GM12878 (cell line): ENCODE data around the gene NKD1. TPM values are rescaled to one million over a fixed set of nuclear protein-coding genes. Genes with fewer than 3 reads are reported as not detected.
A peak's percentile ranks its signal among the peaks of the same experiment; 100 is the strongest.

Experiments
- ATAC-seq: fragments of 200-7000 bp; cut with Tn5 transposase; 3 replicates; pipeline ENCODE4 v1.9.1; 2020; ENCODE audit warnings: mild to moderate bottlenecking, moderate library complexity
- BruUV-seq: library from RNA; stranded (reverse); fragments of 400-500 nt; replicated peaks from 2 replicates; lab custom pipeline; 2021; lab: Mats Ljungman, UMichigan
- CTCF ChIA-PET: fragments of 300-600 bp; sonication (Branson Sonifier 250); formaldehyde crosslinking; extraction: SDS; loops from one replicate; lab custom pipeline; 2021; ENCODE audit warnings: inconsistent platforms; lab: Yijun Ruan, JAX
- POLR2A ChIA-PET: fragments of 350-600 bp; formaldehyde crosslinking; extraction: SDS; loops from one replicate; lab custom pipeline; 2021; ENCODE audit warnings: inconsistent platforms; lab: Charles Lee
- RAD21 ChIA-PET: fragments of 300-600 bp; sonication (Branson Sonifier 250); formaldehyde crosslinking; loops from one replicate; lab custom pipeline; 2023; ENCODE audit warnings: antibody characterized with exemption; ENCODE audit not compliant: unreplicated experiment; lab: Charles Lee
- SMC1A ChIA-PET: fragments of 300-600 bp; sonication (Branson Sonifier 250); formaldehyde crosslinking; loops from one replicate; lab custom pipeline; 2023; ENCODE audit not compliant: unreplicated experiment, uncharacterized antibody; lab: Charles Lee
- DNase-seq: peaks from one replicate; pipeline ENCODE4 v3.0.0-alpha.2; 2011; ENCODE audit warnings: low read depth, low spot score
- FAIRE-seq: peaks from 3 replicates; lab custom pipeline; 2011; peaks lifted over from hg19 to GRCh38; lab: Jason Lieb, UNC
- H2AFZ ChIP-seq: 2 replicates; pipeline ENCODE4 v1.6.0; 2011; ENCODE audit warnings: low read depth, low read length, control low read depth; ENCODE audit not compliant: control insufficient read depth
- H3K27ac ChIP-seq: 2 replicates; pipeline ENCODE4 v1.5.1; 2011; ENCODE audit warnings: control low read depth; ENCODE audit not compliant: control insufficient read depth, insufficient read depth
- H3K27me3 ChIP-seq, 2 experiments: replicated peaks in 1 of 2; 2 replicates each; pipeline versions ENCODE4 v1.6.0 to v1.6.1; 2011; ENCODE audit warnings: low read length in 1 of 2; ENCODE audit not compliant: control insufficient read depth in 2 of 2, insufficient read depth in 2 of 2
- H3K36me3 ChIP-seq, 2 experiments: 2 replicates each; pipeline ENCODE4 v1.5.1; 2011; ENCODE audit warnings: low read length in 1 of 2; ENCODE audit not compliant: control insufficient read depth in 2 of 2, insufficient read depth in 2 of 2
- H3K4me1 ChIP-seq: 2 replicates; pipeline ENCODE4 v1.6.1; 2011; ENCODE audit warnings: mild to moderate bottlenecking, low read length, moderate library complexity, mixed read lengths; ENCODE audit not compliant: control insufficient read depth, insufficient read depth
- H3K4me2 ChIP-seq: 2 replicates; pipeline ENCODE4 v1.6.0; 2011; ENCODE audit warnings: control low read depth; ENCODE audit not compliant: control insufficient read depth, insufficient read depth
- H3K4me3 ChIP-seq: fragments of 200-600 bp; sonication (generic); 2 replicates; pipeline ENCODE4 v1.5.1; 2016
- H3K79me2 ChIP-seq: 2 replicates; pipeline ENCODE4 v1.6.0; 2011; ENCODE audit warnings: low read length; ENCODE audit not compliant: control insufficient read depth, insufficient read depth
- H3K9ac ChIP-seq: 2 replicates; pipeline ENCODE4 v1.8.0; 2011; ENCODE audit warnings: low read length, control low read depth, mixed read lengths; ENCODE audit not compliant: control insufficient read depth, insufficient read depth
- H3K9me3 ChIP-seq: replicated peaks from 3 replicates; pipeline ENCODE4 v1.5.1; 2011; ENCODE audit warnings: mild to moderate bottlenecking, low read length; ENCODE audit not compliant: control insufficient read depth, insufficient read depth
- H4K20me1 ChIP-seq: 2 replicates; pipeline ENCODE4 v1.6.0; 2011; ENCODE audit not compliant: control insufficient read depth, insufficient read depth
- ATF7 ChIP-seq: fragments of 450-650 bp; IDR thresholded peaks from 2 replicates; pipeline ENCODE4 v1.6.1; 2016; ENCODE audit warnings: low read depth, mild to moderate bottlenecking
- BHLHE40 ChIP-seq, 2 experiments: fragments of 450-650 bp in 1 of 2; IDR thresholded peaks; 2 replicates each; pipeline ENCODE4 v1.6.1; 2011 to 2017; ENCODE audit warnings: low read depth in 2 of 2, borderline replicate concordance in 1 of 2, improper control_type of control experiment in 1 of 2, low read length in 1 of 2, mild to moderate bottlenecking in 1 of 2
- CTCF ChIP-seq, 3 experiments: IDR thresholded peaks in 2 of 3; conservative IDR thresholded peaks in 1 of 3; 2 replicates each; pipeline ENCODE4 v1.5.1; 2011; ENCODE audit warnings: low read depth in 3 of 3, low read length in 3 of 3, mild to moderate bottlenecking in 3 of 3, control low read depth in 2 of 3, moderate library complexity in 2 of 3, inconsistent platforms in 1 of 3, mixed read lengths in 1 of 3; ENCODE audit not compliant: control insufficient read depth in 2 of 3, insufficient read depth in 1 of 3; ENCODE audit errors: extremely low read depth in 1 of 3
- ELK1 ChIP-seq: IDR thresholded peaks from 2 replicates; pipeline ENCODE4 v1.6.1; 2012; ENCODE audit warnings: low read depth, low read length, improper control_type of control experiment
- HDAC6 ChIP-seq: fragments of 200-600 bp; sonication (generic); IDR thresholded peaks from one replicate; pipeline ENCODE4 v1.8.0; 2017; ENCODE audit warnings: antibody characterized with exemption; ENCODE audit not compliant: unreplicated experiment
- IKZF2 ChIP-seq, 2 experiments: fragments of 450-650 bp; IDR thresholded peaks; 2 replicates each; pipeline ENCODE4 v1.6.1; 2017; ENCODE audit warnings: mild to moderate bottlenecking in 2 of 2, moderate library complexity in 2 of 2
- RUNX3 ChIP-seq: IDR thresholded peaks from 2 replicates; pipeline ENCODE4 v1.6.1; 2012; ENCODE audit warnings: low read length, inconsistent platforms
- SMC3 ChIP-seq: IDR thresholded peaks from 2 replicates; pipeline ENCODE4 v1.6.1; 2011; ENCODE audit warnings: low read length, improper control_type of control experiment, borderline replicate concordance
- TCF7 ChIP-seq: IDR thresholded peaks from 2 replicates; pipeline ENCODE4 v1.6.1; 2014; ENCODE audit warnings: antibody characterized with exemption, borderline replicate concordance
- YY1 ChIP-seq: IDR thresholded peaks from 2 replicates; pipeline ENCODE4 v1.6.1; 2011; ENCODE audit warnings: low read depth, mild to moderate bottlenecking, low read length
- WGBS: methylation state at CpG from one replicate; pipeline ENCODE4 v1.1.6; 2016; ENCODE audit warnings: low lambda C conversion rate; ENCODE audit not compliant: insufficient replicate concordance, insufficient coverage; ENCODE audit errors: missing lambda C conversion rate; 5-methylcytosine and 5-hydroxymethylcytosine counted together
- in situ Hi-C: fragments of 300-500 bp; cut with MboI; formaldehyde crosslinking; loops from 9 replicates; pipeline ENCODE4 v1.14.3; 2018; ENCODE audit warnings: mixed read lengths
- intact Hi-C: fragments of 100-400 bp; cut with micrococcal nuclease; formaldehyde crosslinking; loops from one replicate; pipeline ENCODE4 v1.14.2; 2022; ENCODE audit not compliant: unreplicated experiment
- polyA plus RNA-seq, 11 experiments: library from polyadenylated mRNA; depleted of rRNA in 4 of 11; unstranded in 6 of 11; stranded (reverse) in 5 of 11; fragments of >200 nt; fragmentation: Nextera tagmentation in 4 of 11; fragmentation: Illumina TruSeq in 1 of 11; extraction: Ambion mirVana in 4 of 11; extraction: Trizol in 1 of 11; gene quantifications; 1 replicate in 1 of 11; 2 replicates in 10 of 11; pipeline versions ENCODE4 v1.2.1 to v1.2.3, GENCODE V29; 2011 to 2016; ENCODE audit warnings: inconsistent platforms in 2 of 11, missing spikeins in 2 of 11, low read depth in 1 of 11
- total RNA-seq, 4 experiments: library from RNA; depleted of rRNA in 3 of 4; stranded (reverse); fragments of >200 nt in 3 of 4; fragmentation: Illumina TruSeq in 1 of 4; extraction: Trizol in 1 of 4; gene quantifications; 2 replicates each; pipeline versions ENCODE4 v1.2.1 to v1.2.3, GENCODE V29; 2013 to 2021

The NKD1 gene
- total and polyA plus RNA-seq, 10 of the 15 experiments (the other 5 are each of a cell fraction or from before 2014, with no cell fraction given) = under 0.01 to 0.49 (median 0.04) TPM; not detected in 2

- ChIA-PET RAD21 (interaction anchor here (1.6 kb wide), 1 partner anchor 36 kb away, joined by 4 read pairs; no protein-coding TSS in a partner anchor), CTCF (interaction anchor here (0.6 to 1.4 kb wide), 7 partner anchors 118 to 435 kb away, joined by 3 to 8 read pairs (median 5); no protein-coding TSS in a partner anchor), SMC1A (interaction anchor here (0.6 to 1.6 kb wide), 3 partner anchors 109 to 199 kb away, joined by 3 to 4 read pairs (median 3); no protein-coding TSS in a partner anchor), POLR2A (no interaction called here)
- Histone ChIP-seq H3K36me3 (no peaks in the 10 kb centered on the region), H3K79me2 (no peaks in the 10 kb centered on the region), H3K27me3 (peaks cover 3 to 4% of the 10 kb centered on the region in 2 experiments; a peak in 3 of 4 replicates), H4K20me1 (no peaks in the 10 kb centered on the region), H3K9ac (no peak overlapping the region), H3K4me3 (peak overlapping the region; percentile 83), H3K4me2 (peak overlapping the region; percentile 95), H3K9me3 (no peaks in the 10 kb centered on the region; the same call in 2 of the 3 replicates), H2AFZ (peak overlapping the region; percentile 75), H3K4me1 (no peaks in the 10 kb centered on the region), H3K27ac (no peak overlapping the region)
- in situ Hi-C loops (no loop called here), intact Hi-C loops (loop anchor here (5.0 kb wide), 2 partner anchors 120 to 200 kb away; no protein-coding TSS in a partner anchor)
- BruUV-seq = no TSS peak
- DNase-seq = peak; percentile 5
- peak; percentile 73 for ATAC-seq
- TF ChIP-seq TCF7 (peak; percentile 72), CTCF (IDR thresholded peaks at IDR 0.05 in 2 of 3, conservative IDR thresholded peaks at IDR 0.05 in 1 of 3; ENCODE audit: control insufficient read depth in 2 of 3, extremely low read depth in 1 of 3, insufficient read depth in 1 of 3, low read depth in 3 of 3, low read length in 3 of 3) (peak in 2 of 3 experiments; percentile 47 to 57; a peak in 3 of 6 replicates), YY1 (0 out of 2 replicates have a peak, but pooled peaks have one; percentile 13), IKZF2 (IDR thresholded peaks at IDR 0.05) (0 out of 4 replicates have a peak, but pooled peaks of 1 of the 2 experiments have one; percentile 28), RUNX3 (peak; percentile 61), ATF7 (no peak), BHLHE40 (IDR thresholded peaks at IDR 0.05; ENCODE audit: borderline replicate concordance in 1 of 2, low read depth in 2 of 2, low read length in 1 of 2) (peak in 1 of 2 experiments; percentile 17; a peak in 1 of 4 replicates), ELK1 (no peak), HDAC6 (no peak), SMC3 (peak; percentile 46)
- under 1% methylated on average over 43 of the region's 50 CpGs for WGBS
- FAIRE-seq = peak; percentile 75
Observed at GRCh38 chr16:50547340-50548124, 664 bp upstream of the NKD1 start.
